Urothelium cell line (cell line): ENCODE measurements around the gene MYOG.

Experiments
- DNase-seq: peaks from one replicate; pipeline ENCODE4 v3.0.0; 2011; ENCODE audit warnings: low spot score, mixed read lengths
- FAIRE-seq: peaks from 2 replicates; lab custom pipeline; 2011; peaks lifted over from hg19 to GRCh38; lab: Jason Lieb, UNC

The MYOG gene

DNA sequence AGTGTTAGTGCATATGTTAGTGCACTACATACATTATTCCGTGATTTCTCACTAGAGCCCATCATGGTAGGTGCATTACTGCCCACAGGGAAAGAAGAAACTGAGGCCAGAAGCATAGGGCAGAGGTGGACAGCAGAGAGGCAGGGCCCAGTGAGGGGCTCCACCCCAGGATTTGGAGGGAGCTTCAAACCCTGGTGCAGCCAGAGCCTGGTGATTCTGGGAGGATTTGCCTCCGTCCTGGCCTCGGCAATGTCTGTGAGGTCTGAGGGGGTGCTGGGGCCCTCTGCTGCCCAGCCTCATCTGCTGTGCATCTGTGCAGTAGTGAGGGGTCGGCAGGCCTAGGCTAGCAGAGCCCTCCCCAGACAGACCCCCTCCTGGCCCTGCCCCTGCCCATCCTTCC is 36.7 kb downstream of the MYOG start:
- no peak for FAIRE-seq
- DNase-seq, result no peak

DNA sequence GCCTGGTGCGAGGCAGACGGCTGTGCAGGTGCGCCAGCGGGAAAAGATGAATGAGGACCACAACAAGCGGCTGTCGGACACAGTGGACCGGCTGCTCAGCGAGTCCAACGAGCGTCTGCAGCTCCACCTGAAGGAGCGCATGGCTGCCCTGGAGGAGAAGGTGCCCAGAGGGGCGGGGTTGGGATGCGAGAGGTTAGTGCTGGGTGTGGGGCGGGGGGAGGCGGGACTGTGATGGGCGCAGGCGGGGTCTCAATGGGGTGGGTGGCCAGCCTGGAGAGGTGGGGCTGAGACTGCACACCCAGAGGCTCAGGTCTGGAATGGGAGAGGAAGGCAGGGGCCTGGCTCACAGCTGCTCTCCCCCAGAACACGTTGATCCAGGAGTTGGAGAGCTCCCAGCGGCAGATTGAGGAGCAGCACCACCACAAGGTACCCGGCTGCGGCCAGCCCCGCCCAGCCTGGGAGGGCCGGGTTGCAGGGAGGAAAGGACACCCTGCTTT is 37.2 kb downstream of the MYOG start:
- DNase-seq (no peak), FAIRE-seq (no peak)

DNA sequence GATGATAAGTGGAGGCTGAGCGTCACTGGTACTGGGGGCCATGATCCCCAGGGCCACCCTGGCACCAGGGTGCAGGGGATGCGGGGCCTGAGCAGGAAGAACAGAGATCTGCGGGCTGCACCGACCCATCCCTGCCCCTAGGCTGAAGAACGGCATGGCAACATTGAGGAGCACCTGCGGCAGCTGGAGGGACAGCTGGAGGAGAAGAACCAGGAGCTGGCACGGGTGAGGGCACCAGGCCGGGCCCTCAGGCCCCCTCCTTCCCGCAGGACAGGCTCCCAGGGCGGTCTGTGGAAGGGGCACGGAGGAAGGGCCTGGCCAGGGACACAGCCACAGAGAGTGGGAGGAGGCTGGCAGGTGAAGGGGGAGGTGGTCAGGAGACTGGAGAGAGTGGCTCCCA is 37.7 kb downstream of the MYOG start:
- FAIRE-seq (no peak), DNase-seq (no peak)

DNA sequence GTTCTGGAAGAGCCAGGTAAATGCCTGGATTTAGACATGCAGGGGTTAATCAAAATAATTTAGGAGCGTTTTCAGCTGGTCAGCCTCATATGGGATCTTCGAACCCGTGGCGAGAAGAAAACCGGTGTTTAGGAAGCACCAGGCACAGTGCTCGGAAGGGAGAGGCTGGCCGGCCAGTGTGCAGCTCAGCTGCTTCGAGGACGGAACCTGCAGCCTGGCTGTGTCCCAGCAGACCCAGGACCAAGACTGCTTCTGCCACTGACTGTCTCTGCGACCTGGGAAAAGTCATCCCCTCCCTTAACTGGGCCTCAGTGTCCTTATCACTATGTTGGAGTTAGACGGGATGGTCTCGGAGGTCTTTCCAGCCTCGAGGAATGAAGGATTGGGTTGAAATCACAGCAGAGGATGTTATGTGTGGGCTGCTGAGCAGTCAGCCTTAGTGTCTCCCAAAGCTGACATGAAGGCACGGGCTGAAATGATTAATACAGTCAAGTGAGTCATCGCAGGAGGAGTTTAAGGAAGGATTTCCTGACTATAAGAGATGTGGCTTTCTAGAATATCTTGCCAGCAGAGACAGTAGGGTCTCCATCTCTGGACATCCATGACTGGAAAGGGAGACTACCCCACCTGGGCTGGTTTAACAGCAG is 38.7 kb downstream of the MYOG start:
- peak; percentile 74 for FAIRE-seq
- peak; percentile 72 for DNase-seq

DNA sequence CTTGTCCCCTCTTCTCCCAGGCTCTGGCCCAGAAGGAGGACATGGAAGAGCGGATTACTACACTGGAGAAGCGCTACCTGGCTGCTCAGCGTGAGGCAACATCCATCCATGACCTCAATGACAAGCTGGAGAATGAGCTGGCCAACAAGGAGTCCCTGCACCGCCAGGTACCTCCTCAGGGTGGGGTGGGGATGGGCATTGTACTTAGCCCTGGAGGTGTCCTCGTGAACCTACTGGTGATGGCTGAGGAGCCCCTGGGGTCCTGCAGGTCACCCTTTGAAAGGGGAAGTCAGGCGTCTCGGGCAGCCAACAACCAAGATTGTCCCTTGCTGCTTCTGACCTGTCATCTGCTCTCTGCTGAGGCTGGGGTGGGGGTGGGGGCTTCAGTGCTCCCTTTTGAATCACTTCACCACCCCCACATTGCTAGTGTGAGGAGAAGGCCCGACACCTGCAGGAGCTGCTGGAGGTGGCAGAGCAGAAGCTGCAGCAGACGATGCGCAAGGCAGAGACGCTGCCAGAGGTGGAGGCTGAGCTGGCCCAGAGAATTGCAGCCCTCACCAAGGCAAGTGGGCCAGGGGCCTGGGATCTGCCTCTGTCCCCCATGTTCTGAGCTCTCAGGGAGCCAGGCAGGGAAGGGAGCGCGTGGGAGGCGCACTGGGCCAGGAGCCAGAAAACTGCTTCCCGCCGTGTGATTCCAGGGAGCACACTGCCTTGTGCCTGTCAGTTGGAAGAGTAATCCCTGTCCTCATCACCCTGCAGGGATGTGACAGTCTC is 39.8 kb downstream of the MYOG start:
- DNase-seq (no peak), FAIRE-seq (no peak)

DNA sequence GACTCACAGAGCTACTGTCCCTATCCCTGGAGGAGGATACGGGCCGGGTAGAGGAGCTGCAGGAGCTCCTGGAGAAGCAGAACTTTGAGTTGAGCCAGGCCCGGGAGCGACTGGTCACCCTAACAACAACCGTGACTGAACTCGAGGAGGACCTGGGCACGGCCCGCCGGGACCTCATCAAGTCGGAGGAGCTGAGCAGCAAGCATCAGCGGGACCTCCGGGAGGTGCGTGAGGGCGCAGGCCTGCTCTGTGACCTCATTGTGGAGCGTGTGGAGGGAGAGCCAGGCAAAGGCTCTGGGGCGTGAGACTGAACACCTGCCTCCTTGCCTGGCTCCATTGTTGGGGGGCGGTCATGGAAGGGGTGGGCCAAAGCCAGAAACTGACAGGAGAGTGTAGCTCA is 40.5 kb downstream of the MYOG start:
- DNase-seq (no peak), FAIRE-seq (no peak)

DNA sequence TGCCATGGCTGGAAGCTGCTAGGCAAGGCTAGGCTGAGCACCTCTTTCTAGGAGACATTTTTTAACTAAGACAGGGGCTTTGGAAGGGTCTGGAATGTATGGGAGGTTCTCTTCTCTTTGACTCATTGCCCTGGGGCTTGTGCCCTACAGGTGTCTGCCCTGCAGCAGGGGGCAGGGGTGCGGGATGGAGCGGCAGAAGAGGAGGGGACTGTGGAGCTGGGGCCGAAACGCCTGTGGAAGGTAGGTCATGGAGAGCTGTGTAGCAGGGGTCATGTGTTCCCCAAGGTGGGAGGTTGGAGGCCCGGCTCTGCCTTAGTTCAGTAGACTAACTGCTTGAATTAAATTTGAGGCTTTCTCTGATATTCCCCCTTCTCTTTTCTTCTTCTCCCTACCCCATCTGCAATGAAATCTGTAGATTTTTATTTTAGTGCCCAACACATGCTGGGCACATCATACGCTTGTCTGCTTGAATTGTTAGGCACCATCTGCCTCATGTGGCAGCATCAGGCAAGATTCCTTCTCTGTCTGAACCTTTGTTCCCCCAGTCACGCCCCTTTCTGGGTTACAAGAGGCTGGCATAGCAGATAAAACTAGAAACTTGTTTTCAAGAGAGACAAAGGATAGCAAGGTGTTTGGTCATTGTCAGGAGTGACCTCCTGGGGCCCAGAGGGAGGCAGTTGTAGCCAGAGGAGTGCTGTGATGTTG is 41.1 kb downstream of the MYOG start:
- FAIRE-seq (no peak), DNase-seq (no peak)

DNA sequence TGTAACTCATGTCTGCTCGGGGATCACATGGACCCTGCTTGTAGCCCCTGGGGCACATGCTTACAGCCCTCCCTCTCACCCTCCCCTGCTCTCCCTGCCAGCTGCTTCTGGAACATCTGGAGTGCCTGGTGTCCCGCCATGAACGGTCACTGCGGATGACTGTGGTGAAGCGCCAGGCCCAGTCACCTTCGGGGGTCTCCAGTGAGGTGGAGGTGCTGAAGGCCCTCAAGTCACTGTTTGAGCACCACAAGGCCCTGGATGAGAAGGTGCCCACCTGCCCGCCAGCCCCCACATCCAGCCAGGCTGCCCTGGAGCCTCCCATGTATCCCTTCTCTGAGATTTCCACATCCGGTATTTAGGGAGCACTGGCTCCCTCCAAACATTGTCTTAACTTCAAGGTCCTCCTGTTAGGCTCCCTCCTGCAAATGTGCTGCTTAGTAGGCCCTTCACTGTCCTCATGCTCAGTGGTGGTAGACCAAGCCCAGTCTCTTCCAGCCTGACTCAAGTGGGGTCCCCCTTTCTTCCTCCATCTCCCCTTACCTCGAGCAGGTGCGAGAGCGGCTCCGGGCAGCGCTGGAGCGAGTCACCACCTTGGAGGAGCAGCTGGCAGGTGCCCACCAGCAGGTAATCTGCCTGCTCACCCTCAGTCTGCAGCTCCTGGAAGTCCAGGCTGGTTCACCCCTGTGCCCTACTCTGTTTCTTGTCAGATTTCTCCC is 41.8 kb downstream of the MYOG start:
- DNase-seq (no peak), FAIRE-seq (no peak)

DNA sequence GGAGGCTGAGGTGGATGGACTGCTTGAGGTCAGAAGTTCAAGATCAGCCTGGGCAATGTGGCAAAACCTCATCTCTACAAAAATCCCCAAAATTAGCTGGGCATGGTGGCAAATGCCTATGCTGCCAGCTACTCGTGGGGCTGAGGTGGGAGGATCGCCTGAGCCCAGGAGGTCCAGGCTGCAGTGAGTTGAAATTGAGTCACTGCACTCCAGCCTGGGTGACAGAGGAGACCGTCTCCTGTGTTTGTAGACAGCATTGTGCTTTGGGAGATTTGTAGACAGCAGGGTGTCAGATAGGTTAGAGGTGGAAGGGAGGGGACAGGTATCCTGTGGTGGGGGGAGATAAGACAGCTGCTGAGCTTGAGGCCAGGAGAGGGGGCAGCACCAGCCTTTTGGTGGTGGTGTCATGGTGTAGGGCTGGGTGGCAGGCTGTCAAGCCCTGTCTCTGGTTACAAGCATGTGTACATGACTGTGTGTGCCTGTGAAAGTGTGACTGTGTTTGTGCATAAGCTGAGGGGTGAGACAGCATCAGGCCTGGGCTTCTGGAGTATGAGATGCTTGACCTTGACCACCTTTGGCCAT is 44.4 kb downstream of the MYOG start:
- FAIRE-seq, result no peak
- no peak for DNase-seq

DNA sequence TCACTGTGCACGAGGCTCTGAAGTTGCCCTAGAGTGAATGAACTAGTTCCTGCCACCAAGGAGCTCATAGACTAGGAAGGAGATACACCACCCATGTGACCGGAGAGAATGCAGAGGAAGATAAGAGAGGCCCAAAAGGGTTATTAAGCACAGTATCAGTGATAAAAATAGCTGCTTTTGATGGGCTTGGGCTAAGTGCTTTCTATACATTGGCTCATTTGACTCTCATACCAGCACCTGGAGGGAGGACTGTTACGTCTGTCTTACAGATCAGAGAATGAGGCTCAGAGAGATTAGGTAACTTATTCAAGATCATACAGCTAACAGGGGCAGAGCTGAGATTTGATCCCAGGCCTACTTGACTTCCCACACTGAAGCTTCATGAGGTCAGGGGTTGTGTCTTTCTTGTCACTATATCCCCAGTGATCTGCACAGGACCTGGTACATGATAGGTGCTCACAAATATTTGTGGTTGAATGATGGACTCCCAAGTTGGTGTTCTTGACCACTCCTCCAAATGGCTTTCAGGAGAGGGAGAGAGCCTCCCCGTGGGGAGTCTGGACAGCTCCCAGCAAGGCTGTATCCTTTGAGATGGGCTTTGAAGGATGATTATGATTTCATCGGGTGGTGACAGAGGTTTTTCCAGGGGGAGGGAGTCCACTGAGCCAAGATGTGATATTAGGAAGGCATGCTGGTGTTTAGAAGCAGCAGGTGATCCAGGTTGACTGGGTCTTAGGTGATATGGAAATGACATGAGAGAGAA is 45.1 kb downstream of the MYOG start:
- DNase-seq (no peak), FAIRE-seq (no peak)

DNA sequence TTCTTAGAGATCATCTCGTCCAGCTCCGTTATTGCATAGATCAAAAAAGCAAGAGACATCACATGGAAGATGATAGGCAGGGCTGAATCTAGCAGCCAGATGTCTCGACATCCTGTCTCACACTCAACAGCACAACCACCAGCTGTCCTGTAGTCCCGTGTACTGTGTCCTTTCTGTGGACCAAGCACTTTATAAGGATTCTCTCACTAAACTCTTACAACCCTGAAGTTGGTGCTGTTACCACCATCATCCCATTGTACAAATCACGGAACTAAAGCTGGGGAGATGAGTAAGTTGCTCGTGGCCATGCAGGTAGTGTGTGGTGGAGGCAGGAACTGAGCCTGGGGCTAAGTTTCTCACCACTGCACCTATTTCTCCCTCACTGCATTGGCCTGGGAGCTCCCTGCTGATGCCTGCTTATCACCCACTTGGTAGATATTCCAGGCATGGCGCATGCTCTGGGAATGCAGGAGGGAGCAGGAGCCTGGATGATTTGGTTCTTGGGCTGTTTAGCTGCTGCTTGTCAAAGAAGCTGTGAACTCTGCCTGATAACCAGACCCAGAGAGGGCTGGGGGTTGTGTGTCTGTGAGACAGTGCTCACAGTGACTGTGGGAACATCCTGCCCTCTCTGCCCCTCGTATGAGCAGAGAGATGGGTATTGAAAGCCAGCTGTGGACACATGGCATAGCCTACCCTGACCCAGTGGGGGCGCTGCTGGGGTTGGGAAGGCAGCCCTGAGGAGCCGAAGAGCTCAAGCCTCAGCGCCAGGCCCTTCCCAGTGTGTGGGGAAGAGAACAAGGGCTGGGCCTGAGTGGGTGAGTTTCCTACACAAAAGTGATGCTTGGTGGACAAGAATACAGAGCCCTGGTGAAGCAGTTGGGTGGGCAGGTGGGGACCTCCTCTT is 46.0 kb downstream of the MYOG start:
- FAIRE-seq, result no peak

DNA sequence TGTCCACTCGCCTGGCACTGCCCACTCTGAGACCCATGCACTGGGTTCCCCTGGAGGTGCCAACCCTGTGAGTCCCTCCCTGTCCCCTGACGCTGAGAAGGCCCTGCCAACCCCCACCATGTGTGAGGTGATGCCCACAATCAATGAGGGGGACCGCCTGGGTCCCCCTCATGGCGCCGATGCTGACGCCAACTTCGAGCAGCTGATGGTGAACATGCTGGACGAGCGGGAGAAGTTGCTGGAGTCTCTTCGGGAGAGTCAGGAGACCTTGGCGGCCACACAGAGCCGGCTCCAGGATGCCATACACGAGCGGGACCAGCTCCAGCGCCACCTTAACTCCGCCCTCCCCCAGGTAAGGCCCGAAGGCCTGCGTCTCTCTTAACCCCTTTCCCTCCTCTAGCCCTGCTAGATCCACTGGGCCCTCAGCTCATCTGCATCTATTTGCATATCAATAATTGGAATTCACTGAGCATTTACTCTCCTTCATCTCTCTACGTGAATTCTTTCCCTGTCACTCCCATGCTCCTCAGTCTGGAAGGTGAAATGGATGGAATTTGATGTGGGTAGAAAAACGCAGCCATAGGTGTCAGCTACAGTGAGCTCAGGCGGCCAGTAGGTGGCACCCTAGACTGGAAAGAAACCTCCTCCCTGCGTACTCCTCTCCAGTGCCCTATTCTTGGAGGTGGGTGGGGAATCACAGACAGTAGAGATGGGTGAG is 46.8 kb downstream of the MYOG start:
- FAIRE-seq, result peak; percentile 37

More for the DNA sequence above, 46.0 kb downstream of the MYOG start:
- DNase-seq, result no peak

DNA sequence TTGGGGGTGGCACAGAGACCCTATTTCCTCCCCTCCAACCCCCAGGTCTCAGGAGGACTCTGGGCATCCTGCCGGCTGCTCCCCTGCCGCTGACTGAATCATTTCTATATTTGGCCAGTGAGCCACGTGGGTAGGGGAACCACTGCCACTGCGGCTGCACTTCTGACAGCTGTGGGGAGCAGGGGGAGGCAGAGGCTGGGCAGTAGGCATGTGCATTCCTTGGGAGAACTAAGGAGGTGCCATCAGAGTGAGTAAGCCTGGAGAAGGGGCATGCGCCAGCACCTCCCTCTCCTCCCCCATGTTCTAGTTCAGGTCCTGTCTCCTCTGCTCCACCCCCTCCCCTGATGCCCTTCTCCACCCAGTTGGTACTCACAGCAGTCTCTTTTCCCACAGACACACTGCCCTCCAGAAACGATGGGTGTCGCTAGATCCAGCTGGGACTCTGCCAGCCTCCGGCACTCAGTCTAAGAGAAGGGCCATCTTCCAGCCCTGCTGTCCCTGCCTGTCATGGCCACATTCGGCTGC is 47.5 kb downstream of the MYOG start:
- FAIRE-seq (no peak), DNase-seq (peak; percentile 87)

More for the DNA sequence above, 46.8 kb downstream of the MYOG start:
- DNase-seq, result peak; percentile 75

DNA sequence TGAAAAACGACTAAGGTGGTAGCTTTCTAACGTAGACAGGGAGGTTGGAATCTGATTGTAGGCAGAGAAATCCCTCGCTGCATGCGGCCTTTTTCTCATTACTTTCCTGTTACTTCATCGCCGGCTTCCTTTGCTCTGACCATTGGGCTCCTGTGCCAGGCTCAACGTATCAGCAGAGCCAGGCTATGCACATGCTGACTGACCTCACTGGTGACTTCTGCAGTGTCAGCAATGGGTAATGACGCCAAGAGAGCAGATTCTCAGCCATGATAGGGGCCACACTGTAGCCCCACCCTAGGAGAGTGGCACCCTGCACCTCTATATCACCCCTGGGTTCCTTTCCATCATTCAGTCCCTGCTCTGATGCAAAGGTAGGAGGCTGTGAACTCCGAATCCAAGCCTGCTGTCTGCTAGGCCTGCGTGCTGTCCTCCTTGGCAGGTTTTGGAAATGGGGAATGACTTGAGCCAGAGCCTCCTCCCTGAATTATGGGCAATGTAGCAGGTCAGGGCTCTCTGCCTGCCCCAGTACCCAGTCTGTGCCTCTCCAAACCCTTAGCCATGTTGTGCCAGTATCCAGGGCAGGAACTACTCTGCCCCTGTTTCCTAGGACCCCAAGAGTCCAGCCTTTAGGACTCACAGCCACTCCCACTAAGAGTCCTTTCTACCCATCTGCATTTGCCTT is 48.2 kb downstream of the MYOG start:
- FAIRE-seq, result no peak
- DNase-seq, result no peak

DNA sequence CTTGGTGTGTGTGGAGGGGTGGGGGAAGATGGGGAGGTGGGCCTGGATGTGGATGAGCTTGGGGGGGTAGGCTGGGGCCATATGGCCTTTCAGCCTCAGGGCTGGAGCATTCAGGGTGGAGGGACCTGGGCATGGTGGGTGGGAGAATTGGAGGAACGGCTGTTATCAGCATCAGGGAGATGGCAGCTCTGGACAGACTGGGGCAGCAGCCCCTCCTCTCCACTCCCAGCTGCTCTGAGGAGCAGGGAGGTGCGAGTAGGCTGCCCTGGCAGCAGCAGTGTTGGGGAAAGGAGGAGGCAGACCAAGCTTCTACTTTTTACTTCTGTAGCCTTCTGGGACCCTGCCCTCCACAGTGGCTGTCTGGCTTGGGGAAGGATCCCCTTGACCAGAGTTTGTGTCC is 49.3 kb downstream of the MYOG start:
- DNase-seq (no peak), FAIRE-seq (no peak)

DNA sequence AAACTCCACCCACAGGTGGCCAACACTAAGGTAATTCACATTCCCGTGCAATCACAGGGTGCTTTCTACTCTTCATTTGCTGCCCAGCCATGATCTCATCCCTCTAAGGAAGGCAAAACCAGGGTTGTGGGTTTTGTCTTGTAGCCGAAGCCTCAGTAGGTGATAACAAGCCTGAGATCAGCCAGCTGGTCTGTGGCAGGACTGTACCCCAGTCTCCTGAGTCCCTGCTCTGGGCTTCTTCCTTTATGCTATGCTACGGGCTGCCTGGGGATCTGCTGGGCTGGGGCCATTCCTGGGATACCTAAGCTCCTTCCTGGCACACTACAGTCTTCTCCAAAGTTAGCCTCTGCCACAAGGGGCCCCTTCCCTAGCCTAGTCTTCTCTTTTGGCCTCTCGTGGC is 49.7 kb downstream of the MYOG start:
- DNase-seq, result no peak

More for the DNA sequence above, 49.7 kb downstream of the MYOG start:
- no peak for FAIRE-seq
